ENCODE measurements around the gene RPS19BP1.

Gene RPS19BP1

DNA sequence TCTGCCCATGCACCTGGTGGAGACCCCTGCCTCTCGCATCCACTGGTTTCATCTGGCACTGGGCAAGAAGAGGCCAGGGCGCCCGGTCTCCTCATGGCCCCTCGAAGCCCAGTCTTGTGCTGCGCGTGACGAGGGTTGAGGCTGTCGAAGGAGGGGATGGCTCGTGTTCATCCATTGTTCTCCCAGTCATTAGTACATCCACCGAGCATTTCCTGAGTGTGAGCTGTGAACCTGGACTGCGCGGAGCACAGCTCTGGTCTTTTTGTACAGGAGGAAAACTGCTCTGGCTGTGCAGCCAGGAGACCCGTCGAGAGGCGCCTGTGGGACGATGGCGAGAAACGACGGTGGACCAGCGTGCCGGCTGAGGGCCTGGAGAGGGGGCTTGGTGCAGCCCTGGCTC is 44.8 kb upstream of the RPS19BP1 start:
- no peak for DNase-seq
- in situ Hi-C loops (cut with HindIII; ENCODE audit: low pct_ligation_motif_present, low sequenced_read_pairs), result no loop called here

DNA sequence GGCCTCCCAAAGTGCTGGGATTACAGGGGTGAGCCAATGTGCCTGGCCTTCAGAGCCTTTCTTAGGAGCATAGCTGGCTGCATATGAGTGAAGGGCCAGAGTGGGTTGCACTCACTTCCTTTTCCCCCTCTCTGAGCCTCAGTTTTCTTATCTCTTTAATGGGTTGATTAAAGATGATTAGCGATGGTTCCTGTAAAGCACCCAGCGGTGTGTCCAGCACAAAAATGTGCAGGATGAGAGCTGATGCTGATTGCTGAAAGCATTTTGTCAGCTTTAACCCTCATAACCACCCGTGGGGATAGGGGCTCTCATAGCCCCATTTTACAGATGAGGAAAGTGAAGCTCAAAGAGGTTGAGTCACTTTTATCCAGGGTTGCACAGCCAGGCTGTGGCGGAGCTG is 43.5 kb upstream of the RPS19BP1 start:
- TF ChIP-seq, protein P1, sequence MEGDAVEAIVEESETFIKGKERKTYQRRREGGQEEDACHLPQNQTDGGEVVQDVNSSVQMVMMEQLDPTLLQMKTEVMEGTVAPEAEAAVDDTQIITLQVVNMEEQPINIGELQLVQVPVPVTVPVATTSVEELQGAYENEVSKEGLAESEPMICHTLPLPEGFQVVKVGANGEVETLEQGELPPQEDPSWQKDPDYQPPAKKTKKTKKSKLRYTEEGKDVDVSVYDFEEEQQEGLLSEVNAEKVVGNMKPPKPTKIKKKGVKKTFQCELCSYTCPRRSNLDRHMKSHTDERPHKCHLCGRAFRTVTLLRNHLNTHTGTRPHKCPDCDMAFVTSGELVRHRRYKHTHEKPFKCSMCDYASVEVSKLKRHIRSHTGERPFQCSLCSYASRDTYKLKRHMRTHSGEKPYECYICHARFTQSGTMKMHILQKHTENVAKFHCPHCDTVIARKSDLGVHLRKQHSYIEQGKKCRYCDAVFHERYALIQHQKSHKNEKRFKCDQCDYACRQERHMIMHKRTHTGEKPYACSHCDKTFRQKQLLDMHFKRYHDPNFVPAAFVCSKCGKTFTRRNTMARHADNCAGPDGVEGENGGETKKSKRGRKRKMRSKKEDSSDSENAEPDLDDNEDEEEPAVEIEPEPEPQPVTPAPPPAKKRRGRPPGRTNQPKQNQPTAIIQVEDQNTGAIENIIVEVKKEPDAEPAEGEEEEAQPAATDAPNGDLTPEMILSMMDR (IDR thresholded peaks at IDR 0.05; ENCODE audit: low read depth, low read length, missing control alignments), result no peak
- Histone ChIP-seq H3K4me3 (ENCODE audit: low read depth, low read length) (no peak overlapping the region), H3K36me3 (replicated peaks) (no peaks in the 10 kb centered on the region), H3K27me3 (replicated peaks) (no peaks in the 10 kb centered on the region), H3K27ac (no peak overlapping the region)
- in situ Hi-C loops (cut with HindIII; ENCODE audit: low pct_ligation_motif_present, low sequenced_read_pairs), result no loop called here
- no peak for DNase-seq

More for the DNA sequence above, 44.8 kb upstream of the RPS19BP1 start:
- no peak overlapping the region for H3K27ac ChIP-seq
- no peak overlapping the region for H3K4me3 ChIP-seq (ENCODE audit: low read depth, low read length)
- no peaks in the 10 kb centered on the region for H3K27me3 ChIP-seq (replicated peaks)
- TF ChIP-seq, protein P1 (IDR thresholded peaks at IDR 0.05; ENCODE audit: low read depth, low read length, missing control alignments), result no peak
- no peaks in the 10 kb centered on the region for H3K36me3 ChIP-seq (replicated peaks)

DNA sequence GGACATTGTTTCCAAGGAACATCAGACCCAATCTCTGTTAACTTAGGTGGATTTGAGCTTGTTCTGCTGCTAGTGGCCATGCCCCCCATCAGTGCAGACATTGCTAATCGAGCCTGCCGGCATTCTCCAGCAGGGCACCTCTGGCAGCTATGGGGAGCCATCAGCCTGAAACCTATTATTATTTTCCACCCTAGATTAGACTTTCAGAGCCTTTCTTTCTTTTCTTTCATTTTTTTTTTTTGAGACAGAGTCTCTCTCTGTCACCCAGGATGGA is 42.9 kb upstream of the RPS19BP1 start:
- Histone ChIP-seq H3K27me3 (replicated peaks) (no peaks in the 10 kb centered on the region), H3K4me3 (ENCODE audit: low read depth, low read length) (no peak overlapping the region), H3K27ac (no peak overlapping the region), H3K36me3 (replicated peaks) (no peaks in the 10 kb centered on the region)
- no peak for DNase-seq
- TF ChIP-seq, protein P1 (IDR thresholded peaks at IDR 0.05; ENCODE audit: low read depth, low read length, missing control alignments), result no peak
- in situ Hi-C loops (cut with HindIII; ENCODE audit: low pct_ligation_motif_present, low sequenced_read_pairs), result no loop called here

DNA sequence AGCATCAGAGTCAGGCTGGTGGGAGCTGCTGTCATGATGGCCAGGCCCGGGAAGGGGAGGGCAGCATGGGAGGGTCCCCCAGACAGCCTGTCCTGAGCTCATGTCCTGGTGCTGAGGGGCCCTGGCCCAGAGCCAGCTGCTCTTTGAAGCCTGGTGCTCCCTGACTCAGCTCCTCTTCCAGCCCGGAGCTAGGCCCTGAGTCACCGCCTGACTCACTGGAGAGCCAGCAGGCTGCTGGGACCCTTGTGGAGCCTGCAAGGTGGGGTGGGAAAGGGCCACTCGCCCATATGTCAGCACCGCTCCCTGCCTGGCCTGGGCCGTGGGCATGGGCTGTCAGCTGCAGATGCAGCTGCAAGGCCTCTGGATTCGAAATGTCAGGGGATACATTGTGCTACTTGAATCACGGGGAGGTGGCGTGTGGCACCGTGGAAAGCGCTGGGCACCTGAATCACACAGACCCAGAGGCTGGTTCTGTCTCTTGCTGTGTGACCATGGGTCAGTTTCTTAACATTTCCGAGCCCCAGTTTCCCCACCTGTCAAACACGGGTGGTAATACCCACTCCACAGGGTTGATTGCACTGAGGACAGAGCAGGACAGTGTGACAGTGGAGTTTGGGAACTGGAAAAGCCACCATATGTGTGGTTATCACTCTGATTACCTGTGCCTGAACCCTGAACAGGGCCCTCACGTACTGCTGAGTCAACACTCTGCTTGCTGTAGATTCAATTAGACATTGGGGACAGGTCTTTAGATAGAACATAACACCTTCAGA is 42.4 kb upstream of the RPS19BP1 start:
- Histone ChIP-seq H3K36me3 (replicated peaks) (no peaks in the 10 kb centered on the region), H3K27me3 (replicated peaks) (no peaks in the 10 kb centered on the region), H3K27ac (no peak overlapping the region), H3K4me3 (ENCODE audit: low read depth, low read length) (no peak overlapping the region)
- DNase-seq, result peak; percentile 88
- in situ Hi-C loops (cut with HindIII; ENCODE audit: low pct_ligation_motif_present, low sequenced_read_pairs), result loop anchor here (25.0 kb wide), 1 partner anchor 437 kb away; no protein-coding TSS in a partner anchor
- TF ChIP-seq, protein P1 (IDR thresholded peaks at IDR 0.05; ENCODE audit: low read depth, low read length, missing control alignments), result no peak

DNA sequence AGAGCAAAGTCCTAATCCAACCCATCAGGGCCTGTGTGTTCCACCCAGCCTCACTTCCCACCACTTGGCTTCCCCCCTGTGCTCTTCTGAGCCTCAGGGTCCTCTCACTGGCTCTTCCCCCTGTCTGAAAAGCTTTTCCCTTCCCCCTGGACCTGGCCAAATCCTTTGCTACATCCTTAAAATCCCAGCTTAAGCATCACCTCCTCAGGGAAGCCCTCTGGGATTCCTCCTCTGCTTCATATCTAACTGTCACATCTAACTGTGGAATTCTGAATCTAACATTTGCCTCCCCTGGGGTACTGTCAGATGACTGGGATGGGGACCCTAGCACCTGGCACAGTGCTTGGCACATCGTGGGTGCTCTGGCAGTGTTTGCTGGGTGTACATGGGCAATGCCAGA is 39.0 kb upstream of the RPS19BP1 start:
- TF ChIP-seq, protein P1 (IDR thresholded peaks at IDR 0.05; ENCODE audit: low read depth, low read length, missing control alignments), result no peak
- no peaks in the 10 kb centered on the region for H3K36me3 ChIP-seq (replicated peaks)
- in situ Hi-C loops (cut with HindIII; ENCODE audit: low pct_ligation_motif_present, low sequenced_read_pairs), result loop anchor here (25.0 kb wide), 1 partner anchor 441 kb away; no protein-coding TSS in a partner anchor
- no peak overlapping the region for H3K27ac ChIP-seq
- no peak for DNase-seq
- H3K27me3 ChIP-seq (replicated peaks), result no peaks in the 10 kb centered on the region
- H3K4me3 ChIP-seq (ENCODE audit: low read depth, low read length), result no peak overlapping the region

DNA sequence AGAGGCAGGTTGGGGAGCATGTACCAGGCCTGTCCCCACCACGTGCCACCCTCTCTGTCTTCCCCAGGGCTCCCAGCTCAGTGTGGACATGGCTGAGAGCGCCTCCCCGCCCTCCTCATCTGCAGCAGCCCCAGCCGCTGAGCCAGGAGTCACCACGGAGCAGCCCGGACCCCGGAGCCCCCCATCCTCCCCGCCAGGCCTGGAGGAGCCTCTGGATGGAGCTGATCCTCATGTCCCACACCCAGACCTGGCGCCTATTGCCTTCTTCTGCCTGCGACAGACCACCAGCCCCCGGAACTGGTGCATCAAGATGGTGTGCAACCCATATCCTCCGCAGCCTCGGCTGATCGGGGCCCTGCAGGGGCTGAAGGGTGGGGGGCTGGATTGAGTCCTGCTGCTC is 38.1 kb upstream of the RPS19BP1 start, which contains the start of gene CACNA1I:
Gene CACNA1I (plus strand): TSS at position 89 of the 400 bp plus-strand sequence. CDS start 0 bp downstream, at position 89.
- no peak within 1 kb of the TSS for H3K4me3 ChIP-seq (ENCODE audit: low read depth, low read length)
- TF ChIP-seq, protein P1 (IDR thresholded peaks at IDR 0.05; ENCODE audit: low read depth, low read length, missing control alignments), result no peak
- no peak within 1 kb of the TSS for H3K27ac ChIP-seq
- in situ Hi-C loops (cut with HindIII; ENCODE audit: low pct_ligation_motif_present, low sequenced_read_pairs), result loop anchor here (25.0 kb wide), 1 partner anchor 442 kb away; no protein-coding TSS in a partner anchor
- no peaks in the 10 kb centered on the region for H3K27me3 ChIP-seq (replicated peaks)
- H3K36me3 ChIP-seq (replicated peaks), result no peaks in the 10 kb centered on the region
- no peak for DNase-seq
